Stimulated activated CD4-positive, alpha-beta T cell treated with anti-CD3 and anti-CD28 coated beads, Interleukin-2, amount 100 ng/mL, for 24 hours (primary cell): ENCODE measurements around the gene C16orf78.

Source experiments
- DNase-seq, 2 donors: peaks; one replicate each; pipeline ENCODE4 v3.0.0-alpha.2; 2020

C16orf78 gene

GRCh38 chr16:49437344-49437743, 63.7 kb downstream of the C16orf78 start:
- DNase-seq: no peak

DNA sequence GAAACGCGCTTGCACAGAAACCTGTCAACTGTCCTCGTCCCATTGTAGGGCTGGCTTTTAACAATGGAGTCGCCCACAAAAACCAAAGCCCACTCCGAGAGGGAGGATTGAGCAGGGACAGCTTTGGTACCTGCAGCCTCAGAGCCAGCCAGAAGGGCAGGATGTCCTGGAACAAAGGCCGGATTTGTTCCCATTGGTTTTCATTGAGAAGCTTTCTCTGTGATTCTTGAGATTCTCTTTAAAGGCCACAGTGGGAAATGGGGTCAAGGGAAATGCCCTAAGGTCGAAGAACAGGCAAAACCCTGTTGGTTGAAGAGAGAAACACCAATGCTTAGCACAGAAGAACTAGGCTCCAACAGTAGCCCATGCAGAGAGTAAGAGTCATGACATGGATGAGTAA, 65.4 kb downstream of the C16orf78 start:
- DNase-seq: no peak

DNA sequence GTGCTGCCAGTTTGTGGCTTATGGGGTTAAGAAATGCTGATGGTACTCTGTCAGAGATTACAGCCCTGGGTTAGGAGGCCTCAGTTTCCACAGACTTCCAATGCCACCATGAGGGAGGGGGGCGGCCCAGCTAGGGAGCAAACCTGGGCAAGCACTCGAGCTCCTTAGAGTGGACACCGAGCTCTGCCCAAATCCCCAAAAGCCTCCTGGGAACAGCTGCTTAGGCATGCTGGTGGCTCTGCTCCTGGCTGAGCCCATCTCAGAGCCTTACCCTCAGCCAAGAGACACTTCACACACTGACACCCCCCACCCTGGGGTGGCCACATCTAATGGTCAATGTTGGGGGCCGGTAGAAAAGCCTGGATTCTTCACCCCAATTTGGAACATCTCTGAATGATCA, 66.1 kb downstream of the C16orf78 start:
- no peak for DNase-seq

- no peak for DNase-seq
Measured at GRCh38 chr16:49440156-49441065, 66.8 kb downstream of the C16orf78 start.

- peak; percentile 46 to 63 for DNase-seq
Measured at GRCh38 chr16:49441366-49441780, 67.8 kb downstream of the C16orf78 start.

DNA sequence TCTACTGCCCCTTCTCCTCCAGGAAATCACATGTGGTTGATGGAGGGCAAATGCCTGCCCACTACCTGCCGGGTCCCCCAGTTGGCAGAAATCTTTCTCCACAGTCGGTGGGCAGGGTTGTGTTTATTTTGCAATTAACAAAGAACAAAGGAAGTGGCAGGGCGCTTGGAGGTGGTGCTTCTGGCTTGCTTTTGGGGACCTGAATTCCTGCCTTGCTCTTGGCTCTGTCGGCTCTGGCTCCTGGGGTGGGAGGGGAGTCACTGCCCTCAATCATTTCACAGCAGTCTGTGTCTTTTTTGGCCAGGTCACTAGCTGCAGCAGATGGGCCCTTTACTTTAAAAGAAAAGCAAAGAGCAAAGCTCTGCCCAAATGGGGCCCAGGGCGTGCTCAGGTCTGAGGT, 69.2 kb downstream of the C16orf78 start:
- no peak for DNase-seq

DNA sequence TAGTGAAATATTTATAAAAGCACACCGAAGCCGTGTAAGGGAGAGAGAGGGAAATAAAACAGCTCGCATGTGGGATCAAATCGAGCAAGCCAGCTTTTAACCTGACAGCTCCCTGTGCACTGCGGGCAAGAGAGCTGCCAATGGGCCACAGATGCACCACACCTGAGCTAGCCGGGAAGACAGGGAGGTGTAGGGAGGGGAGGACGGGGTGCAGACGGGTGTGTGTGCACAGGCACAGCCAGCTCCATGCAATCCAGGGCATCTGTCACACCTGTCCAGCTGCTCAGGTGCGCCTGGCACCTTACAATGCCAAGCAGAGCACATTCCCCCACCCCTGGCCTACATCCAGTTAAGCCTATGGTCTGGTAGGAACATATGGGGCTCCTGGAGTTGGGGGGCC, 70.0 kb downstream of the C16orf78 start:
- no peak for DNase-seq

GRCh38 chr16:49446805-49447204, 73.2 kb downstream of the C16orf78 start:
- DNase-seq: no peak
